NCI-H526 (cell line): Measurements from ENCODE around the gene PHTF1.

Experiments
- DNase-seq, 2 experiments: peaks; one replicate each; lab custom pipeline; 2025; lab: John Stamatoyannopoulos, UW

The PHTF1 gene

GRCh38 chr1:113665071-113665470 is 94.2 kb downstream of the PHTF1 start:
- DNase-seq: no peak

GRCh38 chr1:113663165-113663951 is 95.9 kb downstream of the PHTF1 start:
- DNase-seq: no peak

- no peak for DNase-seq
These were observed 97.2 kb downstream of the PHTF1 start for GRCh38 chr1:113662101-113662500.

GRCh38 chr1:113660088-113660487 is 99.2 kb downstream of the PHTF1 start:
- no peak for DNase-seq

GRCh38 chr1:113659556-113659955 is 99.7 kb downstream of the PHTF1 start:
- DNase-seq: no peak

GRCh38 chr1:113659035-113659434 is 100.3 kb downstream of the PHTF1 start:
- no peak for DNase-seq

GRCh38 chr1:113657556-113658063 is 101.7 kb downstream of the PHTF1 start:
- no peak for DNase-seq

GRCh38 chr1:113657126-113657525 is 102.2 kb downstream of the PHTF1 start:
- no peak for DNase-seq

- DNase-seq: no peak
These were observed 104.4 kb downstream of the PHTF1 start for GRCh38 chr1:113654883-113655282.

GRCh38 chr1:113653741-113654140 is 105.5 kb downstream of the PHTF1 start:
- DNase-seq: no peak

- DNase-seq: no peak
These were observed 106.5 kb downstream of the PHTF1 start for GRCh38 chr1:113652771-113653170.

- DNase-seq: no peak
These were observed 110.8 kb downstream of the PHTF1 start for GRCh38 chr1:113648478-113648877.

GRCh38 chr1:113647164-113647563 is 112.1 kb downstream of the PHTF1 start:
- DNase-seq: no peak
